Inflammatory macrophage treated with lipopolysaccharide for 1 hour (primary cell): ENCODE measurements around the gene CAPZA2.
A peak's percentile ranks its signal among the peaks of the same experiment; 100 is the strongest.
"Not testable (repeated sequence)": the region's sequence is repeated elsewhere in the genome, so short reads cannot be mapped to it uniquely, and the experiment has no call there.

Source experiments
- DNase-seq, 2 donors: peaks; one replicate each; pipeline ENCODE4 v3.0.0-alpha.2; 2020 to 2022

CAPZA2 gene

GRCh38 chr7:116955801-116956476 lies 93.6 kb downstream of the CAPZA2 start:
- DNase-seq = no peak

GRCh38 chr7:116956477-116956804 lies 94.1 kb downstream of the CAPZA2 start:
- DNase-seq = no peak

GRCh38 chr7:116957874-116958273 lies 95.5 kb downstream of the CAPZA2 start:
- DNase-seq = no peak

- not testable (repeated sequence) for DNase-seq
Observed at GRCh38 chr7:116961966-116962673, 99.7 kb downstream of the CAPZA2 start.

GRCh38 chr7:116963234-116963633 lies 100.8 kb downstream of the CAPZA2 start:
- DNase-seq = no peak

- DNase-seq = no peak
Observed at GRCh38 chr7:116966601-116967000, 104.2 kb downstream of the CAPZA2 start.

GRCh38 chr7:116967254-116967922 lies 105.0 kb downstream of the CAPZA2 start:
- DNase-seq = no peak

GRCh38 chr7:116967983-116968382 lies 105.6 kb downstream of the CAPZA2 start:
- DNase-seq = no peak

GRCh38 chr7:116968631-116969030 lies 106.2 kb downstream of the CAPZA2 start:
- no peak for DNase-seq

GRCh38 chr7:116969371-116969902 lies 107.0 kb downstream of the CAPZA2 start:
- DNase-seq = no peak

GRCh38 chr7:116970238-116970910 lies 108.0 kb downstream of the CAPZA2 start:
- DNase-seq = peak; percentile 32 to 36

- not testable (repeated sequence) for DNase-seq
Observed at GRCh38 chr7:116971153-116971552, 108.8 kb downstream of the CAPZA2 start.
